Measurements from ENCODE around the gene SCAMP5.
A peak's percentile ranks its signal among the peaks of the same experiment; 100 is the strongest.

The SCAMP5 gene

GRCh38 chr15:75050283-75050682 lies 54.9 kb downstream of the SCAMP5 start:
- no peak for DNase-seq

DNA sequence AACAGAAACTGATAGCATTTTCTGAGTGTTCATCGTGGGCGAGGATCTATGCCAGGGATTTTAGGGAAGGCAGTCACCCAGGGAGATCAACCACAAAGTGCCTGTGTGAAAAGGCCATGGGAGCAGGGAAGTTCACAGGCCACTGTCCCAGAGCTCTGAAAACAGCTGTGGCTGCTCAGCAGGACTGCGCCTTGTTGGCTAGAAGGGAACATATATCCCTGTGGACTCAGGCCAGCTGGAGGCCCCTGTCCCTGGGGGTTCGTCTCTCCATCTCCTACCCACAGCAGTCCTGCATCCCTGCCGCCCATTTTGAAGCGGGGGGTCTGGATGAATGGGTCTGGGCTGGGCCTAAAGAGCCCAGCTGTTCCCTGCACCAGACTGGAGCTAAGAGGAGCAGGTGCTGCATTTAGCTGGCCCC lies 55.8 kb downstream of the SCAMP5 start:
- DNase-seq: peak in 1 of 2 experiments; percentile 7

DNA sequence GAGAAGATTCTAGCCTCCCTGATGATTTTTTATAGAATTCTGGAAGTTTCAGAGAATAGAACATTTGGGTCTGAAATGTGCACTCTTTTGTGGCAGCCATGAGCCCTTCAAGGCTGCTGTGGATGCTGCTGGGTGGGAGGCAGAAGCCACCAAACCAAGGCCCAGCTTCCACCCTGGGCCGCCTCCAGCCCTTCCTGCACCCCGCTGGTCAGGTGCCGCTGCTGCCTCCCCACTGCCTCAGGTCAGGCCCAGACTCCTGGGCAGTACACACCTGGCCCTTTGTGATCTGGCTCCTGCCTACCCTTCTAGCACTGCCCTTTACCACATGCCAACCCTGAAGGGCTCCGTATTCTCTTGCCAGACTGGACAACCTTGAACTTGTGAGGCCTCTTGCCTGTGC lies 56.3 kb downstream of the SCAMP5 start:
- no peak for DNase-seq

GRCh38 chr15:75052972-75053747 lies 57.8 kb downstream of the SCAMP5 start:
- DNase-seq: no peak

- no peak for DNase-seq
Measured at GRCh38 chr15:75053748-75054125, 58.4 kb downstream of the SCAMP5 start.

DNA sequence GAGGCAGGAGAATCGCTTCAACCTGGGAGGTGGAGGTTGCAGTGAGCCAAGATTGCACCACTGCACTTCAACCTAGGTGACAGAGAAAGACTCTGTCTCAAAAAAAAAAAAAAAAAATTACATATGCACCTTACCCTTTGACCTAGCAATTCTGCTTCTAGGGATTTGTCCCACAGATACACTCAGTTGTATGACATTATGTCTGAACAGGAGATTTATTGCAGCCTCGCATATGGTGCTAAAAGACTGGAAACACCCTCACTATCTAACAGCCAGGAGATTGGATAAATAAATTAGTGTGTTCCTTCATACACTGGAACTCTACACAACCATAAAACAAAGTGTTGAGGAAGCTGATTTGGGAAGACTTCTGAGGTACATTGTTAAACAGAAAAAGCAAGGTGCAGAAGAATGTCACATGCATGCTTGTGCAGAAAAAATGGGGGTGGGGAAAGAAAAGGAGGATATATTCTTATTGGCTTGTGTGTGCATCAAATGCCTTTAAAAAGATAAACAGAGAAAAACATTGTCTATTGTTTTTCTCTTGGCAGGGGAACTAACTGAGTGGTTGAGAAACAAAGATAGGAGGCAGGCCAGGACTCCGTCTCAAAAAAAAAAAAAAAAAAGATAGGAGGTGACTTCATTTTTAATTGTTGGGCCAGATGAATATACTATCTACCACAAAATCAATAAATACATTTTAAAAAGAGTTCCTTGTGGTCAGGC lies 59.0 kb downstream of the SCAMP5 start:
- no peak for DNase-seq

- no peak for DNase-seq
Measured at GRCh38 chr15:75056036-75056435, 60.7 kb downstream of the SCAMP5 start.

DNA sequence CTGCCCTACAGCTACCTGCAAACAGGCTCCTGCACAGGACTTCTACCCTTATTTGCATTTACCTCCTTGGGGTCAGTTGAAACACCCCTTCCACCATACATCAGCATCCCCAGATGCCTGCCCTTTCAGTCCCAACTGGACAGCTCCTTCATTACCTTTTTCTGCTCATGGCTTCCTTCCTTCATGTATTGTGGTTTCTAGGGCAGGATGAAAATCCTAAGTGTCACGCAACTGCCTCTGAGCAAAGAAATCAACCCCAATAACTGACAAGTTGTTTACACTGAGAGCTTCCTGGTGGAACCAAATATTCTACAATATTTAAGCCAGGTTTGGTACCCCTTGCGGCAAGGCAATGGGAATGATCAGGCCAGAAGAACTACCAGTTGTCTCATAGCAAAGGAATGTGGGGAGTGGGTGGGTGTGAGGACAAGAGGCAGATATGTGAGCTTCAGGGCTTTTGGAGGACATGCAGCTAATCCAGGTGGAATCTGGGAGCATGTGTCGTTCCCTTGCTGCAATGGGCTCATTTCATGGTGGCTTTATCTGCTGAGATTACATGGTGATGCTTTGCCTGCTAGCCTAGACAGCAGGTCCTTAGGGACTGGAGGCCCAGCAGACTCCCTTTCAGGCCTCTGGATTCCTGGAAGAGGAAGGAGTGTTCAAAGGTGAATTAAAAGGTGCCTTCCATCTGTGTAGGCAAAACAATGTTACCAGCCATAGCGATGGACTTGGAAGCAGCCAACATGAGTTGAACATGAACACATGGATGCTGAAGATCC lies 63.0 kb downstream of the SCAMP5 start:
- DNase-seq: no peak

- no peak for DNase-seq
Measured at GRCh38 chr15:75059607-75060006, 64.2 kb downstream of the SCAMP5 start.

DNA sequence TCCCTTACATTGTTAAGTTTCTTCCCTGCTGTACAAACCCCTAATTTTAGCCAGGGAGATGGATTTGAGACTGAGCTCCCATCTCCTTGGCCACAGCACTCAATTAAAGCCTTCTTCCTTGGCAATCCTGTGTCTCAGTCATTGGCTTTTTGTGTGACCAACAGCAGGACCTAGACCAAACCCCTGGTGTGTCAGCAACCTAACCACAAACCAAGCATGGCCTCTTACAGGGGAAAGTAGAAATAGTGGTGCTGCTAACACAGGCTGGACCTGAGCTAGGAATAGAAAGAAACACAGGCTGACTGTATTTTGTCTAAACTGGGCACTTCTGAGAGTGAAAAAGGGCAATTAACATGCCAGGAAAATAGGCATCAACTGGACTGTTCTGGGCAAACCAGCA lies 65.9 kb downstream of the SCAMP5 start:
- DNase-seq: no peak

DNA sequence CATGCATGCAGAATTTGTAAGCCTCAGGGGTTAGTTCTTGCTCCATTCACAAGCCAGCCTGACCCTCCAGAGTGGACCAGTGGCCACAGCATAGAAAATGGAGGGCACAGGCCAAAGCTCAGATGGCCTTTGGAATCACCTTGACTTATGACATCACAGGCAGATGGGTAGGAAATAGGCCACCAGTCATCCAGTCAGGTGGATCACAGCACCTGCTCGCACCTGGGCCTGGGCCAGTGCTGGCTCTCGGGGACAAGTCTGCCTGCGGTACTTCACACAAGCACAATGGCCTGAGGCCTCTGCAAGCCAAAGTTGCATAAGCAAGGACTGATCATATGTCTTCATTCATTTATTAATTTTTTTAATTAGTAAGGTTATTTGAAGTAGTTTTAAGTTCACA lies 67.3 kb downstream of the SCAMP5 start:
- no peak for DNase-seq

DNA sequence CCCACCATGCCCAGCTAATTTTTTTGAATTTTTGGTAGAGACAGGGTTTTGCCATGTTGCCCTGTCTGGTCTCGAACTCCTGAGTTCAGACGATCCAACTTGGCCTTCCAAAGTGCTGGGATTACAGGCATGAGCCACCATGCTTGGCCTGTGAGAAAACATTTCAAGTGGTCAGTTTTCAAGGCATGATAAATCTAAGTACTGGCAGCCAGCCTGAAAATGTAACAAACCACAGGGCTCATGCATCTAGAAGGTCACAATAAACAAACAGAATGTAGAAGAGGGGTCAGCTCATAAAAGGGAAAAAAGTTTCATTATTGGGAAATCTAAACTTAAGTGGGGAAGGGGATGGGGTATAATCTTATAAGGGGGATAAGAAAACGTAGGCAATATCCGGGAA lies 68.0 kb downstream of the SCAMP5 start:
- no peak for DNase-seq

GRCh38 chr15:75063889-75064288 lies 68.5 kb downstream of the SCAMP5 start:
- no peak for DNase-seq

GRCh38 chr15:75064846-75065245 lies 69.5 kb downstream of the SCAMP5 start:
- DNase-seq: no peak

- no peak for DNase-seq
Measured at GRCh38 chr15:75065467-75065850, 70.1 kb downstream of the SCAMP5 start.

- DNase-seq: no peak
Measured at GRCh38 chr15:75065851-75066509, 70.6 kb downstream of the SCAMP5 start.

DNA sequence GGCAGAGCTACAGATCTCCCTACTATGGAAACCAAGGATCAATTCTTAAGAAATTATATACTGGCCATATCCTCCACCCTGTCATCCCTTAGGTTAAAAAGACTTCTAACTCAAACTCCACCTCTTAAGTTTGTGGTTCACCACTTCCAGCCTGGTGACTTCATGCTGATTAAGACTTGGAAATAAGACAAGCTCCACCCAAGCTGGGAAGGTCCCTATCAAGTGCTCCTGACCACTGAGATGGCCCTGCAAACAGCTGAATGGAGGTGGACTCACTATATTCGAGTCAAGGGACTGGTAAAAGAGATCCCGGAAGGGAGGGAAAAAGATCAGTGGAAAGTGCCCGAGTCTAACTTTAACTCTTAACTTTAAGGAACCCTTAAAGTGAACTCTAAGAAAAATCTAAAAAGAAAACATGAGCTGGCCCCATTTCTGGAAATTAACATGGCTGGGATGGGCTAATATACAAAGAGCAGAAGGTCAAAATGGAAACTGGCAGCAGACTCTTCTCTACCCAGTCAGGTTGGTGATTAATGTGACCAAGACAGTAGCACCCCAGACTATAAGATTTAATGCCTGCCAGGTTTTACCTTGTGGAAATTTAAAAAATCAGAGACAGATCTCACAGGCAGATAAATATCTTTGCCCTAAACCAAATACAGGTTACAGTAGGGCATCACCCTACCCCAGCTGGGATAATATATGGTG lies 71.9 kb downstream of the SCAMP5 start:
- no peak for DNase-seq

GRCh38 chr15:75068748-75069147 lies 73.4 kb downstream of the SCAMP5 start:
- DNase-seq: no peak

GRCh38 chr15:75069301-75069925 lies 74.0 kb downstream of the SCAMP5 start:
- DNase-seq: no peak

GRCh38 chr15:75070674-75071073 lies 75.3 kb downstream of the SCAMP5 start:
- no peak for DNase-seq
